IPS DF 4.7 (cell line): ENCODE data around the gene MED9.

ENCODE experiments used
- DNase-seq: peaks from one replicate; pipeline ENCODE4 v3.0.0-alpha.2; 2013; ENCODE audit warnings: low spot score; ENCODE audit errors: extremely low read depth

Gene MED9

DNA sequence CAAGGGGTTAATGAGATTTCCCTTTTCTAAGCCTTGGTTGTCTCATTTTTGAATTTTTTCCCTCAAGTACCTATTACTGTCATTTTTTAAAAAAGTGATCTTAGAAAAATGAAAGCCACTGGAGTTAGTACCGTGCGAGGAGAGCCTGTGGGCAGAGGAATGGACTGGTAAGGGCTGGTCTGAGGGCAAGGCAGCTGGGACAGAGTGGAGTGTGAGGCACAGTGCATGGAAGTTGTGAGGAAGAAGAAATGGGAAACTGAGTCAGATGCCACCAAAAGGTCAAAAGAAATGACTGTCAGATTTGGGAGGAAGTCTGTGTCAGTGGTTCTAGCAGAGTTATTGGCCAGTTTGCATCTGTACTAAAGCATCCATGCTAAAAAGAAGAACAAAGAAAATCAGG lies 11.2 kb downstream of the MED9 start:
- no peak for DNase-seq

DNA sequence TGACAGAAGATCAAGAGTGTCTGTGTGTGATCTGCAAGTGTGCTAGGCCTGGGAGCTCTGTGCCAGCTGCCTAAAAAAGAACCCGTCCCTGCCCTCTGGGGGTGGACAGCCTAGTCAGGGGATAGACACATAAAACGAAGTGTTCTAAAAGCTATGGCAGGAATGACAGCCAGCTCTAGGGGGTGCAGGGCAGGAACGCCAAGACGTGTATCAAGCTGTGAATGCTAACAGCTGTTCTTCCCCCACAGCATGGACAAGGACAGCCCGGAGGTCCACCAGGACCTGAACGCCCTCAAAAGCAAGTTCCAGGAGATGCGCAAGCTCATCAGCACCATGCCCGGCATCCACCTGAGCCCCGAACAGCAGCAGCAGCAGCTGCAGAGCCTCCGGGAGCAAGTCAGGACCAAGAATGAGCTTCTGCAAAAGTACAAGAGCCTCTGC lies 14.3 kb downstream of the MED9 start:
- DNase-seq, result no peak

DNA sequence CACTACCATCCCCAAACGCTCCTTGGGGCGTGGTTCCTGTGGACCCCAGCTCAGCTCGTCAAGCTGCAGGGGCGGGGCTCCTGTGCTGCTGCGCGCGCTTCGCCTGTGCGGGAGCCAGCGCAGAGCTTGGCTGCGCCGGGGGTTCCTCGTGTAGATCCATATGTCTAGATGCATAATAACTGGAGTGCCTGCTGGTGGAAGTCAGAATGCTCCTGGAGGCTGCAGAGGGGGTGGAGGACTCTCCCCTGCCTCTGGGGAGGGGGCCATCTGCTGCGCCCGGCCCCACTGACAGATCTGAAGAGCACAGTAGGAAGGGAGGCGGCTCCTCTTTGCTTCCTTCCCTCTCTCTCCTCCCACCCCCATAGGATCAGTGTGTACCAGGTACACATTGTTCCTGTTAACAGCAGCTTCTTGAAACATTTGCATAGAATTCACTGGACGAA lies 14.8 kb downstream of the MED9 start:
- no peak for DNase-seq

DNA sequence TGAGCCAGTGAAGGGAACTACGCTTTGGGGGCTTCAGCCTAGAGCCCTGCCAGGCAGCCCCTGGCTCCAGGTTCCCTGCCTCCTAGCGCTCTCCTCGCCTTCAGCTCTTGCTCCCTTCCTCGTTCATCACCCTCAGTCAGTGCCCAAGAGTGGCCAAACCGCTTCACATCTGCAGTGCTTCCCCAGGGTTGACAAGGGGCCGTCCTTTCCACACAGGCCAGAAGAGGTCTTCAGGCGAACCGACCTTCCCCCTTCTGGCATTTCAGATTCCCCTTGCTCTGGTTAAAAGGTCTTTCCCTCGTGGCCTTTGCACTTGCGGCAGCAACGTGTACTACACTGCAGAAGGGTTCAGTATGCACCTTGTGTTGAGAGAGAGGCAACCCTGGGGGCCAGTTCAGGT lies 15.3 kb downstream of the MED9 start:
- no peak for DNase-seq

DNA sequence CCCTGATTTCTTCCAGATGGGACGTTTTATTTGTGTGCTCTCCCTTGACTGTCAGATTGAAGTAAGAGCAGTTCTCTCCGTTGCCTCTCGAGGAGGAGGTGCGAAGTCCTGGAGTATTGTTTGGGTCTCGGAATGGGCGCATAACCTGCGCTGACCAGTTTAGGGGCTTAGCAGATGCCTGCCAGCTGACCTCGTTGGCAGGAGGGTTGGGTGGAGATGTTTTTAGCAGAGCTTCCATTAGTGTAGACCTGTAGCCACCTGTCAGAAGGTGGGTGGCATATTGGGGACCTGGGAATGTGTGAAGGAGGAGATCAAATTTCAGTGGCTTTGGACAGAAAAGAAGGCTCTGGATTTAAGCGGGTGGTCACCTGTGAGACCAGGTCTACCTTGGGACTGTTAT lies 15.8 kb downstream of the MED9 start:
- DNase-seq, result no peak

DNA sequence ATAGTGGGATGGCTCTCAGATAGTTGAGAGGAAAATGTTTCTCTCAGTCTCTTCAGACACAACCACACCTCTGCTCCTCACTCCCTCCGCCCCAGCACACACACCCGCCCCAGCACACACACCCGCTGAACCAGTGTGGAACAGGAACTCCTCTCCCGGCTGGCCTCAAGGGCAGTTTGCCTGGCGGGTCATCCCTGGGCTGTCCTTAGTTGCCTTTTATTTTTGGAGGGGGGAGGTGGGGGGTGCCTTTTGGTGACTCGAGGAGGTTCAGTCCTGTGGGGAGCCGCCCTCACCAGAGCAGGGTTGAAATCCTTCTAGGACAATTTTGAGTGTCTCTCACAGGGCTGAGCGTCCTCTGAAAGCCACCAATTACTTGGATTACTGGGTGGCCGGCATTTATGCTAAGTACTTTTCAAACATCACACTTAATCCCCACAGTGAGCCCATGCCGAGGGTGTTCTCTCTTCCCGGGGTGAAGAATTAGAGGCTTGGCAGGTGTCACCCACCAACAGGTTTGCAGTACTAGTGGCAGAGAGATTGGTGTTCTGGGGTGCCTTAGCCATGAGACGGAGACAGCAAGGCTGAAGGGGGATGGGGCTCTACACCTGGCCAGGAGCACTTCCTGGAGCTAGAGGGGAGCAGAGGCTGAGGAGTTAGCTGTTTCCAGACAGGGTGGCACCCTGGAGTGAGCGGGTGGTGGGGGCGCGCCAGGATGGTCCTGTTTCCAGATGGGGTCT lies 16.6 kb downstream of the MED9 start:
- no peak for DNase-seq

DNA sequence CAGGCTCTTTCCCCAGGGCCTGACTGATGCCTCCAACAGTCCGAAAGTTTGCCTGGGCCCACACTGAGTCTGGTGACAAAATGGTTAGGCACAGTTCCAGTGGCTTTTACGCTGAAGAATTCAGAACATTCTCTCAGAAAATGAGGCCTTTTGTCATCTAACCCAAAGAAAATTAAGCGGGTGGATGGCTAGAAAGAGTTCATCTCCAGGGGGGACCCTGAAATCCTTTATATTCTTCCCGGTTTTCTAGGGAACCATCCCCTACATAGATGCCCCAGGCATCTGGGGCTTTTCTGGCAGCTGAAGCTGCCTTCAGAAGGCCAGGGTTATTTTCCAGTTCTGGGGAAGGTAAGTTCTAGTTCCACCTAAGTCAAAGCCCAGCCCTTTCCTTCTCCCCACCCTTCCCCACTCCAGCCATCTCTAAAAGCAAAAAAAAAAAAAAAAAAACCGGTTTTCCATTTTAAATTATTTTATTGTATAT lies 17.2 kb downstream of the MED9 start:
- no peak for DNase-seq

DNA sequence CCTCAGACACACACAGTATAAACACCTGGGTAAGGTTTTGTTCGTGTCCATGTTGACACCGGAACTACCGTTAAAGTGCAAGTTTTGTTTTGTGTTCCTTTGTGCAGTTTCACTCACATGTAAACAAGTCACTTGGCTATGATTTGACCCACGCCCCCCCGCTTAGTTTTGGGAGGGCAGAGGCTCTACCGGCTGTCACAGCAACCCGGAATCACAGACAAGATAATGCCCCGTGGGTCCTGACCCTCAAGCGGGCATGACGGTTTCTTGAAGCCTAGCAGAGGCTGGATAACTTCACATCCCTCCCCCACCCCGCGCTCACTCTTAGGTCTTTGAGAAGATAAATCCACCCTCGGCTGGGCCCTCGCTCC lies 17.7 kb downstream of the MED9 start:
- DNase-seq, result no peak

DNA sequence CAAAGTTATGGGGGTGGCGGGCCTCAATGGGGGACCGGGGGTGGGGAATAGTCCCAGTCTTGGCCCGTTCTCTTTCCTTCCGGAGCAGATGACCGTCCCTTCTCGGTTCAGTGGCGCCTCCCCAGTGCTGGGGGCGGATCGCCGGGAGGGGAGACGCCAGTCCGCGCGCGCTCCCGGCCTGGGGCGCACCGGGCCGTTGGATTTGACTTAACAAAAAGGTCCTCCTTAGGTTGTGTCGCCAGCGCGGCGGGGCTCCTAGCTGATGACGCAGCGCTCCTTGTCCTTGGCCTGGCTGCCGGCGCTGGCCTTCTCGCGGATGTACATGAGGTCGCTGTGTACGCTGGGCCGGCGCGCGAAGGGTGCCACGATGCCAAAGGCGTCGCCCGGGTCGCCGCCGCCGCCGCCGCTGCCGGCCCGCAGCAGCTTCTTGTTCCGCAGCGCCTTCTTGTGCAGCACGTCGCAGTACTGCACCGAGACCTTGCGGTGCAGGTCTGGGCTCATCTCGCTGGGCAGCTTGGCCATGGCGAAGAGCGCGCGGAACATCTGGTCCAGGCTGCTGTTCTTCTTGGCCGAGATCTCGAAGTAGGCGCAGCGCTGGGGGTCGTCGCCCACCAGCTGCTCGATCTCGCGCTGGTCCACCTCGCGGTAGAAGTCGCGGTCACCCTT lies 18.2 kb downstream of the MED9 start:
- DNase-seq, result no peak

DNA sequence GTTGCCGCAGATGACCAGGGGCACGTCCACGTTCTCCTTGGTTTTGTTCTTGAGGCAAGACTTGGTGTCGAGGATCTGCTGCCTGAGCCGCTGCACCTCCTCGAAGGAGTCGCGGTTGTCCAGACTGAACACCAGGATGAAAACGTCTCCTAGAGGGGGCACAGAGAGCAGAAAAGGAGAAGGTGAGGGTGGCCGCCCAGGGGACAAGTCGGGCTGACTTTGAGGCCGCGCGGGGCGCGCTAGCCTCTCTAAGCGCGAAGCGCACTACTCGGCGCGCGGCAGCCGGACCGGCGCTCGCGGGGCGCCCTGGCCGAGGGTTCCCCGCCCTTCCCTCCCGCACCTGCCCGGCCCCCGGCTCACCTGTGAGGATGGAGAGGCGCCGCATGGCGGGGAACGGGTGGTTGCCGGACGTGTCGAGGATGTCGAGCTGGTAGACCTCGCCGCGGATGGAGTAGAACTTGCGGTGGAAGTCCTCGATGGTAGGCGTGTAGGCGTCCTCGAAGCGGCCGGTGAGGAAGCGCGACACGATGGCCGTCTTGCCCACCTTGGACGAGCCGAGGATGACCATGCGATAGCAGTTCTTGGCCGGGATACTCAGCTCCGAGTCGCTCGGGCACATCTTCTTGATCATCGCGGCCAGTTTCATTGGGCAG lies 18.9 kb downstream of the MED9 start:
- no peak for DNase-seq

DNA sequence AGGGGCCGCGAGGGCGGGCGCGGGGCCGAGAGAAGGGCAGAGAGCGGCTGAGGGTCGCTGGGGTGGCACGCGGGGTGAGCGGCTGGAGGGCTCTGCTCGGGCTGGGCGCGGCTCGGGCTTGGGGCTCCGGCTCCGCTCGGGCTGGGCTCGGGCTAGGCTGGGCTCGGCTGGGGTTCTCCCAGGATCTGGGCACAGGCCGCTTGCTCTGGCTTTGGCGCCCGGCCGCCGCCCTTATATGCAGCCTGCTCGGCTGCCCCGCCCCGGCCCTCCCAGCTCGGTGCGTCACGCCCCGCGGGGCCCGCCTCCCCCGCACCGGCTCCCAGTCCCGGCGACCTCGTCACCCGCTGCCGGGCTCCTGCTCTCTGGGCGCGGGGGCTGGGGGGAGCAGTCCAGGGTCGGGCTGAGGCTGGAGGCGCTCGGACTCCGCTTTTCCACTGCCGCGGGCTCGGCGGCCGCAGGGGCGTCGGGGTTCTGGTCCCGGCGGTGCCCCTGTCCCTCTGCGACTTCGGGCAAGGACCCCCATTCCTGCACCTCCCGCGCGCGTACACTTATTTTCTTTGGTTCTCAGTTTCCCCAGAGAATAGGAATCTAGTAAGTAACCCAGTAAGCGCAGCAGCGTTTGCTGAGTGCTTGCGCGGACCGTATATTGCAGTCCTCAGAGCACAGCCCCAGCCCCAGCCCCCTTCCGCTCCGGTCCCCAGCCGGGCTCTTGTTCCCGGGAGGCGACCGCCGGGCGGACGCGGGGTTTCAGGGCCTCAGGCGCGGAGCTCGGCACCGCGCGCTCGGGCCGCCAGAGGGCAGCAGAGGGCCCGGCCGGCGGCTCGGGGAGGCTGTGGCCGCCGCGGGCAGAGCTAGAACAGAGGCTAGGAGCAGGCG lies 19.6 kb downstream of the MED9 start, which contains the start of gene RASD1:
Gene RASD1 (minus strand): TSS at position 207 of the 876 bp plus-strand sequence. CDS start 214 bp downstream, outside the sequence.
- DNase-seq, result no peak

DNA sequence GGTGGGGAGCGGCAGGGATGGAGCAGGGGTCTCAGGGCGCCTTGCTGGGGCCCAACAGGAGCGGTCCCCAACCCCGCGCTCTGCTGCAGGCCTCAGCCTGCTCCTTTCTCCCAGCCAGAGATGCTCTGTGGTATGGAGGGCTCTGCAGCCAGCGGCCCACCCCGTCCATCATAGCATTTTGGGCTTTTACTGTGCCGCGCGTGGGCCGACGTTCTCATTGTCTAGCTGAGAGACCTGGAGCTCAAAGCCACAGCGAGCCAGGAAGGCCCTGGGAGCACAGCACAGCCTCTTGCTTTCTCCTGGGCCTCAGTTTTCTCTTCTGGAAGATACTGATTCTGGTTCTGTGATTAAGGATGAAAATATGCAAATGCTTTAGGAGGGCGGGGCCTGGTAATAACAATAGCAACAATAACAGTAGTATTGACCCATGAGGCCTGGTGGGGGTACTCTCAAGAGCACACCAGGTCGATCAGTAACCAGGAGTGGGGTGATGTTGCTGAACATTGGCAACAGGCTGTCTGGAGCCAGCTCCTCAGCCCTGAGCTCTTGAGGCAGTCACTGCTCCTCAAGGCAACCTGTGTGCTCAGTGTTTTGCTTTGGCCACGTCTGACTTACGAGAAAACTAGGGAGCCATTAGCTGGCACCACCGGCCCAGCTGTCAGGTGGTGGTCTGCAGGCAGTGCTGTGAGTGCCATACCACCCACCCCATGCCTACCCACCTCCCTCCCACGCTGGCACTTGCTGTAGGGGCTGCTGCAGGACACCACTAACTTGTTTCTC lies 20.5 kb downstream of the MED9 start:
- DNase-seq, result no peak

DNA sequence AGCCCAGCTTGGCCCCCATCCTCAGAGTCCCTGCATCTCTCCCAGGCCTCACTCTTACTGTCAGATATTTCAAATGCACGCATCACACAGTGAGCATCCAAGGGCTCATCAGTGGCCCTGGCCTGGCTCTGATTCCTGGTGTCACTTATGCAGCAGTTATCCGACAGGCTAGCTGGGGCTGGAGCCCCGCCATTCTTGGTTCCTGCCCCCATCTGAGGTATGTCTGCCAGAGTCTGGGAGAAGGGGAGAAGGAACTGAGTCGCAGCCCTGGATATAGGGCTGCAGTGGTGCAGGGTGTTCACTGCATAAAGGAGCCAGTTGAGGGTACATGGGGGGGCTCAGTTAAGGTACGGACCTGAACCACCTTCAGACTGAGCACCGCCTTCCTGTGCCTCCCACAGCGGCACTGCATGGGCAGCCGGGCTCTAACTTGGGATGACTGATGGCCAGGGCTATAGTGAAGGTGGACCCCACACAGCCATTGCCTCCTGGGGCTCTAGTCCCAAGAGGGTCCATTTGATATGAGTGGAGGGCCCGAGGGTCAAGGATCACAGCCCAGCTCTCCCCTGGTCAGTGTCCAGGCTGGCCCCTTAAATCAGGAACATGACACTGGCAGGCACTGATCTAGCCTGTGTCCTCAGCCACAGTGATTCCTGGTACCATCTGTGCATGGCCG lies 21.2 kb downstream of the MED9 start:
- no peak for DNase-seq

DNA sequence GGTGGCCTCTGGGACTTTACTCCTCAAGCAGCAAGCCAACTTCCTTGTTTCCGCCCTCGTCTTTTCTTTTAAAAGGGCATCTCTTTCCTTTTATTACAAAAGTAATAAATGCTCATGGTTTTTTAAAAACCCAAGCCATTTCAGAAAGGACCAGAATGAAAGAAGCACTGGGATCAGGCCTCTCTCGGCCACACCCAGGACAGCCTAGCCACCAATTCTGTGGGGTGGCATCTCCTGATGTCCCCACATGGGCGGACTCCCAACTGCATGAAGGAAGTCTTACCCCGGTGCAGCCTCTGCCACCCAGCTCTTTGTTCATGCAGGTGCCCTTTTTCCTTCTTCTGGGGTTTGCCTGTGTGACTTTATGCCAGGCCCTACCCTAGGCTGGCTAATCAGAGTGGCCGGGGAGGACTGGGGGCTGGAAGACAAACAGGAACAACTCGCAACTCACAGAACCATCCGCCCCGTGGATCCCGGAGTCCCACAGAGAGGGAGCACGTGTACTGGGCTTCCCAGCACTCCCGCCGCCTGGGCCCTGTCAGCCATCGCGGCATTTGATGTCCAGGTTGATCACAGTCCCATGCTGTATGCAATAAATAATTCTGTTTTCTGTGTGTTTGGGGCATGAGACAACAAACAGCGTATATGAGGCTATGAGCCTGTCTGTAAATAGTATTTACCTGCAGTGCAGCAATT lies 22.0 kb downstream of the MED9 start:
- no peak for DNase-seq

DNA sequence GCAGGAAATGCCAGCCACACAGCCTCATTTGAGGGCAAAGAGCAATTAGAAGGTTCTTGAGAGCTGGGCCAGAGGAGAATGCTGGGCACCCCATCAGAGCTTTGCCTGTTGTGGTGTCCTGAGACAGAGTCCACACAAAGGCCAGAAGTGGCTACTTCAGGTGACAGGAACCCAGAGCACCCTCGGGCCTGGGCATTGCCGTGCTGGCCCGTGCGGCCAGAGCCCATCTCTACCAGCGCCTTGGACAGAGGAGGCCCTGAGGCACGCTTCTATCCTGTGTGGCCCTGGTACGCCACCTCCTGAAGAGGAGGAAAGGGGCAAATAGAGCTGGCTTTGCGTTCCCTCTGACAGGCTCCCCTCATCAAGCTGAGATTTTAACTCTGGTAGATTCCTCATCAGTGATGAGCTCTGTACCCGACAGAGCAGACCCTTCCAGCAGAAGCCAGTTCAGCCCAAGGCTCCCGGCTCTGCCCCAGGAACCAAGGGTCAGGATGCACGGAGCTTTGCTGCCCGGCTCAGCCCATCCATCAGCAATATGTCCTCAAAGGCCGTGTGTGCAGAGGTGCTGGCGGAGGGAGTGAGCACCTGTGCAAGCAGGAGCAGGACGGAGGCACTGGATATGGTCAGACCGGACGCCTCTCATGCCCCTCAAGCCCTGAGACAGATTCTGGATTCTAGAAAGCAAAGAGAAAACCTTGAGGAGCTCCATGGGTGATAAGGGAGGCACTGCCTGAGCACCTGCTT lies 22.8 kb downstream of the MED9 start:
- DNase-seq, result no peak

DNA sequence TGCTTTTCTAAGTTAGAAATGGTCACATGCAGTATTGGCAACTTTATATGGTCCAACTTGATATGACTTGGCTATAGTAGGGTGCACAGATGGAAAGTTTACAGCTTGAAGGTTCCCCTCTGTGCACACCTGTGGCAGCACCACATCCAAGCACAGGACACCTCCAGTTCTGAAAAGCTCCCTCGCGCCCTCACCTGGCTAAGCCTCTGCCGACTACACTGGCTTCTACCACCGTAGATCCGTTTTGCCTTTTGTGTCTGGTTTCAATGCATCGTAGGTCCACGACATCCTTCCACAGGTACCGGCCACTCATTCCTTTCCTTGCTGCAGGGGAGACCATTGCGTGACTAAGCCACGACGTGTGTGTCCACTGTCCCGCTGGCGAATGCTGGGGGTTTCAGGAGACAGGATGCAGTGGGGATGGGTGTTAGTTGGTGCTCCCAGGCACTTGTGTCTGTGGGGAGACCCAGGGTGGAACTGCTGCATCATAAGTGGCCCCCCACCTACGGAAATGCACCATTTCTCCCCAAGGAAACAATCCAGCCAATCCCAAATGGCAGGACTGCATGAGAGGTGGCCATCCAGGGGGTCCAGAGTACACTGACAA lies 24.3 kb downstream of the MED9 start:
- no peak for DNase-seq

DNA sequence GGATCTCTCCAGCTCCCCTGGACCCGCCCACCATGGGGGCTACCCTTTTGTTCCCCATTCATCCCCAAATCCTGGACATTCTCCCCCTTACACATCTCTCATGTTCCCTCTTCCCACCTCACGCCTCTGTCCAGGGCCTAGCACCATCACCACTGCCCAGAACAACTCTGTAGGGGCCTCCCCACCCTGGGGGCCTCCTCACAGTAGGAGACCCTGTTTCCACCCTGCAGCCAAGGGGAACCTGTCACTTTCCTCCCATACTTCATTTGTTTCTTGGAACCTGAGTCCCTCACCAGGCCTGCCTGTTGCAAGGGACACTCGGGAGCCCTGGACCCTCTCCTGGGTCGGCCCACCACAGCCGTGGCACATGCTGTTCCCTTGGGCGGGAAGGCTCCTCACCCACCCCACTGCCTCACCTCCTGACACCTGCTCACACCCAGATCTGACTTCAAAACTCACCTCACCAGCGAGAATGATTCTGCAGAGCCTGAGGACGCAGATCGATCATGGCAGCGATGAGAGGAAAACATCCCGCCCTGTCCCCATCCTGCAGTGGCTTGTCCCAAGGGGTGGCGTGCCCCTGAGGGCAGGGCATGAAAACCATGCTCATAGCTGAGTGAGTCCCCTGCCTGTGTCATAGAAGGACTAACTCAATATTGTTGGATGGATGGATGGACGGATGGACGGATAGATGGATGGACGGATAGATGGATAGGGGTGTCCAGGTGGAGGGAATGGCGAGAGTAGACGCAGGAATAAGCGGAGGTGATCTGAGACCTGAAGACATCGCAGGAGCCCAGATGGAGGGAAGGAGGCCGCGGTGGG lies 26.2 kb downstream of the MED9 start:
- no peak for DNase-seq
